Measurements from ENCODE around the gene PPFIBP2. TPM values are rescaled to one million over a fixed set of nuclear protein-coding genes. Genes with fewer than 3 reads are reported as not detected.

Gene PPFIBP2
- total and polyA plus RNA-seq, 2 of the 13 experiments (the other 11 are each of a cell fraction or from before 2014, with no cell fraction given): 15.0 to 52.5 TPM

GRCh38 chr11:7655253-7656217 lies 141.7 kb downstream of the PPFIBP2 start (continued):
- TF ChIP-seq FOSL2 (CRISPR knock-in tag; IDR thresholded peaks at IDR 0.05): no peak; the same call in 1 of the 2 replicates
- no peak for TF ChIP-seq PATZ1 (CRISPR knock-in tag; IDR thresholded peaks at IDR 0.05)
- TF ChIP-seq ZNF430 (CRISPR knock-in tag; IDR thresholded peaks at IDR 0.05): 0 out of 2 replicates have a peak, but pooled peaks have one; percentile 17
- TF ChIP-seq ZC3H13 (CRISPR knock-in tag; IDR thresholded peaks at IDR 0.05): no peak
- TF ChIP-seq TCF7L2 (IDR thresholded peaks at IDR 0.05; ENCODE audit: low read depth, low read length): no peak
- no peak for TF ChIP-seq RFXAP (CRISPR knock-in tag; IDR thresholded peaks at IDR 0.05; ENCODE audit: borderline replicate concordance)
- no peak for TF ChIP-seq ZNF614 (CRISPR knock-in tag; IDR thresholded peaks at IDR 0.05; ENCODE audit: borderline replicate concordance)
- TF ChIP-seq PLRG1 (conservative IDR thresholded peaks at IDR 0.05): no peak
- TF ChIP-seq ZNF556 (CRISPR knock-in tag; IDR thresholded peaks at IDR 0.05; ENCODE audit: borderline replicate concordance): no peak
- no peak for TF ChIP-seq ZNF260 (CRISPR knock-in tag; IDR thresholded peaks at IDR 0.05; ENCODE audit: borderline replicate concordance, low read depth)
- TF ChIP-seq RAD21 (CRISPR knock-in tag; IDR thresholded peaks at IDR 0.05): no peak
- 0 out of 2 replicates have a peak, but pooled peaks have one; percentile 8 for TF ChIP-seq TBX2 (CRISPR knock-in tag; IDR thresholded peaks at IDR 0.05; ENCODE audit: borderline replicate concordance)
- no peak for TF ChIP-seq SCMH1 (CRISPR knock-in tag; IDR thresholded peaks at IDR 0.05; ENCODE audit: borderline replicate concordance)
- TF ChIP-seq SP5 (CRISPR knock-in tag; IDR thresholded peaks at IDR 0.05; ENCODE audit: borderline replicate concordance, low read depth): peak; percentile 40; the same call in 1 of the 2 replicates
- no peak for TF ChIP-seq ZKSCAN5 (CRISPR knock-in tag; IDR thresholded peaks at IDR 0.05)
- no peak for TF ChIP-seq ZSCAN5A (CRISPR knock-in tag; IDR thresholded peaks at IDR 0.05; ENCODE audit: borderline replicate concordance)
- TF ChIP-seq NR1H2 (CRISPR knock-in tag; IDR thresholded peaks at IDR 0.05; ENCODE audit: borderline replicate concordance, low read depth): no peak
- TF ChIP-seq SAP130 (CRISPR knock-in tag; IDR thresholded peaks at IDR 0.05; ENCODE audit: low read depth): peak; percentile 10; the same call in 1 of the 2 replicates
- TF ChIP-seq TP53 (CRISPR knock-in tag; conservative IDR thresholded peaks at IDR 0.05): no peak
- TF ChIP-seq ZNF546 (CRISPR knock-in tag; conservative IDR thresholded peaks at IDR 0.05): no peak
- TF ChIP-seq FOXK2 (IDR thresholded peaks at IDR 0.05): no peak
- TF ChIP-seq ZFX (CRISPR knock-in tag; IDR thresholded peaks at IDR 0.05; ENCODE audit: low read depth): peak; percentile 37; the same call in 1 of the 2 replicates
